Esophagus squamous epithelium (tissue), 4 donors: ENCODE results near the gene CADM1.

ENCODE experiments used
- POLR2A ChIP-seq, 4 donors: fragments of 450-650 bp; IDR thresholded peaks; one replicate each; pipeline ENCODE4 v1.6.1; 2017; ENCODE audit warnings: antibody characterized with exemption in 4 of 4, mild to moderate bottlenecking in 4 of 4, moderate library complexity in 3 of 4
- TF ChIP-seq, protein P1 (sequence below), 6 experiments: fragments of 450-650 bp in 4 of 6; fragments of 200-600 bp in 2 of 6; sonication (generic) in 2 of 6; IDR thresholded peaks; one replicate each; pipeline ENCODE4 v1.5.1; 2016 to 2019; ENCODE audit warnings: antibody characterized with exemption in 6 of 6, mild to moderate bottlenecking in 4 of 6, moderate library complexity in 4 of 6

DNA sequence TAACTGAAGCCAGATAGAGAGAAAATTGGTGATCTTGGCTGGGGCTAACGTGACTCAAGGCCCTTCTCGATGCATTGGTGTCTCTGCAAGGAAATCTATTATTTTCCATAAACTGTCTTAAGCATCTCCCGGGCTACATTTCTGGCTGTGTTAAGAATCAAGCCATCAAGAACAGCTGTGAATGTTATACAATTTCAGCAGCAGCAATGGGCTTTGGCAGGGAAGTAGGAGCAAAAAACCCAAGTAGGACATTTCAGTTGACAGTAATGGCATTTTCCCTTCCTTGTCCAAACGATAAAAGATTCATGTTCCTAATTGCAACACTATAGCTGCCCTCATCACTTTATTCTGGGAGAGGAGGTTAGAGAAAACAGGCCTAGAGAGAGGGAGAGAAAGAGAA, 335.0 kb downstream of the CADM1 start:
- TF ChIP-seq POLR2A (IDR thresholded peaks at IDR 0.05) = no peak
- TF ChIP-seq, protein P1, sequence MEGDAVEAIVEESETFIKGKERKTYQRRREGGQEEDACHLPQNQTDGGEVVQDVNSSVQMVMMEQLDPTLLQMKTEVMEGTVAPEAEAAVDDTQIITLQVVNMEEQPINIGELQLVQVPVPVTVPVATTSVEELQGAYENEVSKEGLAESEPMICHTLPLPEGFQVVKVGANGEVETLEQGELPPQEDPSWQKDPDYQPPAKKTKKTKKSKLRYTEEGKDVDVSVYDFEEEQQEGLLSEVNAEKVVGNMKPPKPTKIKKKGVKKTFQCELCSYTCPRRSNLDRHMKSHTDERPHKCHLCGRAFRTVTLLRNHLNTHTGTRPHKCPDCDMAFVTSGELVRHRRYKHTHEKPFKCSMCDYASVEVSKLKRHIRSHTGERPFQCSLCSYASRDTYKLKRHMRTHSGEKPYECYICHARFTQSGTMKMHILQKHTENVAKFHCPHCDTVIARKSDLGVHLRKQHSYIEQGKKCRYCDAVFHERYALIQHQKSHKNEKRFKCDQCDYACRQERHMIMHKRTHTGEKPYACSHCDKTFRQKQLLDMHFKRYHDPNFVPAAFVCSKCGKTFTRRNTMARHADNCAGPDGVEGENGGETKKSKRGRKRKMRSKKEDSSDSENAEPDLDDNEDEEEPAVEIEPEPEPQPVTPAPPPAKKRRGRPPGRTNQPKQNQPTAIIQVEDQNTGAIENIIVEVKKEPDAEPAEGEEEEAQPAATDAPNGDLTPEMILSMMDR (IDR thresholded peaks at IDR 0.05) = no peak
